Caco-2 (cell line): Measurements from ENCODE around the gene SPATA16. TPM values are rescaled to one million over a fixed set of nuclear protein-coding genes. Genes with fewer than 3 reads are reported as not detected.

Experiments used
- BruUV-seq: library from RNA; stranded (reverse); fragments of 400-500 nt; replicated peaks from 2 replicates; lab custom pipeline; 2021; lab: Mats Ljungman, UMichigan
- CTCF ChIA-PET: fragments of 300-600 bp; sonication (Branson Sonifier 250); formaldehyde crosslinking; loops from one replicate; lab custom pipeline; 2022; ENCODE audit warnings: antibody characterized with exemption; lab: Charles Lee
- POLR2A ChIA-PET: fragments of 300-600 bp; sonication (Branson Sonifier 250); formaldehyde crosslinking; loops from one replicate; lab custom pipeline; 2022; ENCODE audit warnings: antibody characterized with exemption; lab: Charles Lee
- DNase-seq, 2 experiments: peaks; one replicate each; pipeline versions ENCODE4 v3.0.0 to v3.0.0-alpha.2; 2020 to 2022
- H3K27me3 ChIP-seq: replicated peaks from 2 replicates; pipeline ENCODE4 v1.6.0; 2011; ENCODE audit warnings: low read length; ENCODE audit not compliant: control insufficient read depth, insufficient read depth
- H3K36me3 ChIP-seq: 2 replicates; pipeline ENCODE4 v1.5.1; 2011; ENCODE audit warnings: low read length; ENCODE audit not compliant: control insufficient read depth, insufficient read depth
- H3K4me1 ChIP-seq: fragments of 250-450 bp; sonication (Bioruptor Pico); 2 replicates; pipeline ENCODE4 v1.5.1; 2020; ENCODE audit warnings: mild to moderate bottlenecking
- H3K4me3 ChIP-seq: 2 replicates; pipeline ENCODE4 v1.5.1; 2011; ENCODE audit warnings: low read depth, mild to moderate bottlenecking, control low read depth, low read length
- H3K9me3 ChIP-seq: fragments of 250-450 bp; sonication (Bioruptor Pico); 2 replicates; pipeline ENCODE4 v1.5.1; 2020; ENCODE audit warnings: mild to moderate bottlenecking, moderate library complexity
- H3K27ac Mint-ChIP-seq: one replicate; pipeline ENCODE4 v1.8.0; 2022; ENCODE audit warnings: mixed read lengths; ENCODE audit not compliant: unreplicated experiment
- H3K27me3 Mint-ChIP-seq: one replicate; pipeline ENCODE4 v1.8.0; 2022; ENCODE audit warnings: mixed read lengths; ENCODE audit not compliant: insufficient read depth, unreplicated experiment
- H3K36me3 Mint-ChIP-seq: one replicate; pipeline ENCODE4 v1.8.0; 2022; ENCODE audit warnings: mild to moderate bottlenecking, mixed read lengths; ENCODE audit not compliant: insufficient read depth, unreplicated experiment
- H3K4me1 Mint-ChIP-seq: one replicate; pipeline ENCODE4 v1.8.0; 2022; ENCODE audit warnings: low read depth, mixed read lengths; ENCODE audit not compliant: unreplicated experiment
- H3K4me3 Mint-ChIP-seq: one replicate; pipeline ENCODE4 v1.8.0; 2022; ENCODE audit warnings: mild to moderate bottlenecking, moderate library complexity, mixed read lengths; ENCODE audit not compliant: unreplicated experiment
- H3K9me3 Mint-ChIP-seq: one replicate; pipeline ENCODE4 v1.8.0; 2022; ENCODE audit warnings: mixed read lengths; ENCODE audit not compliant: unreplicated experiment
- CTCF ChIP-seq, 2 experiments: fragments of 200-600 bp in 1 of 2; IDR thresholded peaks; 1 replicate in 1 of 2; 2 replicates in 1 of 2; pipeline versions ENCODE4 v1.5.1 to v1.8.0; 2011 to 2022; ENCODE audit warnings: antibody characterized with exemption in 1 of 2, control low read depth in 1 of 2, inconsistent platforms in 1 of 2, low read depth in 1 of 2, low read length in 1 of 2, mild to moderate bottlenecking in 1 of 2, moderate library complexity in 1 of 2; ENCODE audit not compliant: insufficient read depth in 1 of 2, severe bottlenecking in 1 of 2, unreplicated experiment in 1 of 2
- intact Hi-C: fragments of 100-400 bp; cut with micrococcal nuclease; formaldehyde crosslinking; loops from one replicate; pipeline ENCODE4 v1.10.0; 2022; ENCODE audit not compliant: unreplicated experiment
- total RNA-seq: library from RNA; stranded (reverse); gene quantifications from 2 replicates; pipeline ENCODE4 v1.2.3, GENCODE V29; 2022

SPATA16 gene
- total RNA-seq, 1 experiment from 2014 or later = not detected

- BruUV-seq = no TSS peak
These were observed 74.7 kb downstream of the SPATA16 start for GRCh38 chr3:173066044-173067004.

GRCh38 chr3:173065543-173065981 is 75.5 kb downstream of the SPATA16 start:
- no peak overlapping the region for H3K27ac Mint-ChIP-seq
- H3K9me3 Mint-ChIP-seq = no peaks in the 10 kb centered on the region
- POLR2A ChIA-PET = no interaction called here
- Histone ChIP-seq H3K4me3 (no peak overlapping the region), H3K27me3 (no peaks in the 10 kb centered on the region), H3K4me1 (no peaks in the 10 kb centered on the region), H3K36me3 (no peaks in the 10 kb centered on the region), H3K9me3 (no peaks in the 10 kb centered on the region)
- no peak overlapping the region for H3K4me3 Mint-ChIP-seq
- TF ChIP-seq CTCF (IDR thresholded peaks at IDR 0.05; ENCODE audit: insufficient read depth in 1 of 2, low read depth in 1 of 2, low read length in 1 of 2, severe bottlenecking in 1 of 2, unreplicated experiment in 1 of 2) = no peak
- no peak for DNase-seq
- intact Hi-C loops = no loop called here
- BruUV-seq = no TSS peak
- H3K4me1 Mint-ChIP-seq = no peaks in the 10 kb centered on the region
- H3K36me3 Mint-ChIP-seq = no peaks in the 10 kb centered on the region
- CTCF ChIA-PET = no interaction called here
- H3K27me3 Mint-ChIP-seq = peaks cover 3% of the 10 kb centered on the region

More at GRCh38 chr3:173066044-173067004, 74.7 kb downstream of the SPATA16 start:
- intact Hi-C loops = no loop called here
- ChIA-PET POLR2A (no interaction called here), CTCF (no interaction called here)
- no peak for TF ChIP-seq CTCF (IDR thresholded peaks at IDR 0.05; ENCODE audit: insufficient read depth in 1 of 2, low read depth in 1 of 2, low read length in 1 of 2, severe bottlenecking in 1 of 2, unreplicated experiment in 1 of 2)
- no peak for DNase-seq
- Histone ChIP-seq H3K4me1 (no peaks in the 10 kb centered on the region), H3K9me3 (no peaks in the 10 kb centered on the region), H3K36me3 (no peaks in the 10 kb centered on the region), H3K27me3 (no peaks in the 10 kb centered on the region), H3K4me3 (no peak overlapping the region)
- H3K27ac Mint-ChIP-seq = no peak overlapping the region
- peaks cover 3% of the 10 kb centered on the region for H3K27me3 Mint-ChIP-seq
- H3K4me1 Mint-ChIP-seq = no peaks in the 10 kb centered on the region
- no peaks in the 10 kb centered on the region for H3K36me3 Mint-ChIP-seq
- no peak overlapping the region for H3K4me3 Mint-ChIP-seq
- H3K9me3 Mint-ChIP-seq = no peaks in the 10 kb centered on the region

- CTCF ChIA-PET = no interaction called here
- no peak for TF ChIP-seq CTCF (IDR thresholded peaks at IDR 0.05; ENCODE audit: insufficient read depth in 1 of 2, low read depth in 1 of 2, low read length in 1 of 2, severe bottlenecking in 1 of 2, unreplicated experiment in 1 of 2)
- Histone ChIP-seq H3K27me3 (no peaks in the 10 kb centered on the region), H3K36me3 (no peaks in the 10 kb centered on the region), H3K4me1 (no peaks in the 10 kb centered on the region), H3K4me3 (no peak overlapping the region), H3K9me3 (no peaks in the 10 kb centered on the region)
- DNase-seq = no peak
- intact Hi-C loops = no loop called here
- POLR2A ChIA-PET = no interaction called here
- BruUV-seq = no TSS peak
- H3K27me3 Mint-ChIP-seq = peaks cover 3% of the 10 kb centered on the region
- no peak overlapping the region for H3K4me3 Mint-ChIP-seq
- no peak overlapping the region for H3K27ac Mint-ChIP-seq
- H3K36me3 Mint-ChIP-seq = no peaks in the 10 kb centered on the region
- no peaks in the 10 kb centered on the region for H3K4me1 Mint-ChIP-seq
- no peaks in the 10 kb centered on the region for H3K9me3 Mint-ChIP-seq
These were observed 76.4 kb downstream of the SPATA16 start for GRCh38 chr3:173064631-173065030.
